GM04504 (cell line): Measurements from ENCODE around the gene ACVR1.
"Not testable (repeated sequence)": the region's sequence is repeated elsewhere in the genome, so short reads cannot be mapped to it uniquely, and the experiment has no call there.

Experiments used
- DNase-seq: peaks from one replicate; pipeline ENCODE4 v3.0.0-alpha.2; 2012; ENCODE audit warnings: low read depth

ACVR1 gene

GRCh38 chr2:157751462-157752058 lies 124.6 kb downstream of the ACVR1 start:
- DNase-seq = no peak

- no peak for DNase-seq
Measured at GRCh38 chr2:157749684-157750083, 126.4 kb downstream of the ACVR1 start.

- no peak for DNase-seq
Measured at GRCh38 chr2:157748371-157749142, 127.6 kb downstream of the ACVR1 start.

- peak; percentile 72 for DNase-seq
Measured at GRCh38 chr2:157747695-157748370, 128.3 kb downstream of the ACVR1 start.

GRCh38 chr2:157747280-157747679 lies 128.8 kb downstream of the ACVR1 start:
- DNase-seq = no peak

GRCh38 chr2:157746234-157746950 lies 129.7 kb downstream of the ACVR1 start:
- DNase-seq = no peak

GRCh38 chr2:157744571-157745076 lies 131.5 kb downstream of the ACVR1 start:
- DNase-seq = no peak

- DNase-seq = no peak
Measured at GRCh38 chr2:157743051-157743450, 133.1 kb downstream of the ACVR1 start.

GRCh38 chr2:157741819-157742484 lies 134.2 kb downstream of the ACVR1 start:
- DNase-seq = no peak

GRCh38 chr2:157737656-157738055 lies 138.5 kb downstream of the ACVR1 start:
- no peak for DNase-seq

GRCh38 chr2:157735532-157735931 lies 140.6 kb downstream of the ACVR1 start:
- DNase-seq = no peak

GRCh38 chr2:157733263-157733662 lies 142.9 kb downstream of the ACVR1 start:
- no peak for DNase-seq

GRCh38 chr2:157732596-157732995 lies 143.5 kb downstream of the ACVR1 start:
- peak; percentile 35 for DNase-seq

GRCh38 chr2:157727693-157728092 lies 148.4 kb downstream of the ACVR1 start:
- DNase-seq = no peak

GRCh38 chr2:157726946-157727345 lies 149.2 kb downstream of the ACVR1 start:
- no peak for DNase-seq

GRCh38 chr2:157725846-157726245 lies 150.3 kb downstream of the ACVR1 start:
- DNase-seq = no peak

GRCh38 chr2:157722580-157723234 lies 153.4 kb downstream of the ACVR1 start:
- DNase-seq = no peak

- DNase-seq = no peak
Measured at GRCh38 chr2:157720504-157720903, 155.6 kb downstream of the ACVR1 start.

- not testable (repeated sequence) for DNase-seq
Measured at GRCh38 chr2:157704653-157705052, 171.5 kb downstream of the ACVR1 start.

GRCh38 chr2:157704148-157704547 lies 172.0 kb downstream of the ACVR1 start:
- DNase-seq = not testable (repeated sequence)

GRCh38 chr2:157699806-157700205 lies 176.3 kb downstream of the ACVR1 start:
- DNase-seq = no peak
